GM12892 (cell line): ENCODE results near the gene SORCS3.

Experiments used
- POLR2A ChIP-seq: IDR thresholded peaks from 2 replicates; pipeline ENCODE4 v1.6.1; 2011; ENCODE audit warnings: low read depth, low read length, control low read depth
- POLR2AphosphoS5 ChIP-seq: IDR thresholded peaks from 2 replicates; pipeline ENCODE4 v1.6.1; 2011; ENCODE audit warnings: low read depth, low read length, control low read depth
- TAF1 ChIP-seq: IDR thresholded peaks from 2 replicates; pipeline ENCODE4 v1.6.1; 2011; ENCODE audit warnings: low read depth, mild to moderate bottlenecking, control low read depth, low read length, borderline replicate concordance

GRCh38 chr10:105068497-105068896 lies 427.4 kb downstream of the SORCS3 start:
- TF ChIP-seq POLR2A = no peak
- no peak for TF ChIP-seq POLR2AphosphoS5
- no peak for TF ChIP-seq TAF1
